Uterus (tissue), 4 donors: ENCODE measurements around the gene GFRA4. TPM values are rescaled to one million over a fixed set of nuclear protein-coding genes. Genes with fewer than 3 reads are reported as not detected.

Experiments used
- DNase-seq, 2 donors: peaks; one replicate each; pipeline ENCODE4 v3.0.0-alpha.2; 2019 to 2020
- H3K27ac ChIP-seq, 2 donors: fragments of 200-600 bp; sonication (generic); 1 replicate in 1 of 2; 2 replicates in 1 of 2; pipeline ENCODE4 v1.5.1; 2016 to 2018
- H3K27me3 ChIP-seq, 2 donors: fragments of 200-600 bp; sonication (generic); one replicate each; pipeline ENCODE4 v1.5.1; 2018 to 2019; ENCODE audit warnings: control low read depth in 1 of 2
- H3K36me3 ChIP-seq, 2 donors: fragments of 200-600 bp; sonication (generic); one replicate each; pipeline ENCODE4 v1.5.1; 2019; ENCODE audit warnings: control low read depth in 1 of 2
- H3K4me1 ChIP-seq, 2 donors: fragments of 200-600 bp; sonication (generic); one replicate each; pipeline ENCODE4 v1.5.1; 2018 to 2019; ENCODE audit warnings: control low read depth in 1 of 2
- H3K4me3 ChIP-seq, 2 donors: fragments of 200-600 bp; sonication (generic); 1 replicate in 1 of 2; 2 replicates in 1 of 2; pipeline ENCODE4 v1.5.1; 2018 to 2019; ENCODE audit warnings: mild to moderate bottlenecking in 1 of 2
- H3K9me3 ChIP-seq, 2 donors: fragments of 200-600 bp; sonication (generic); one replicate each; pipeline ENCODE4 v1.5.1; 2019; ENCODE audit warnings: control low read depth in 1 of 2
- CTCF ChIP-seq, 4 experiments: fragments of 200-600 bp in 2 of 4; fragments of 450-650 bp in 2 of 4; sonication (generic) in 2 of 4; IDR thresholded peaks; one replicate each; pipeline ENCODE4 v1.5.1; 2016 to 2019; ENCODE audit warnings: antibody characterized with exemption in 4 of 4, mild to moderate bottlenecking in 2 of 4, moderate library complexity in 1 of 4
- POLR2A ChIP-seq, 2 donors: fragments of 450-650 bp; IDR thresholded peaks; one replicate each; pipeline ENCODE4 v1.6.1; 2016; ENCODE audit warnings: antibody characterized with exemption in 2 of 2, mild to moderate bottlenecking in 1 of 2, moderate library complexity in 1 of 2
- intact Hi-C: fragments of 100-400 bp; cut with DNase I; formaldehyde crosslinking; loops from one replicate; pipeline ENCODE4 v1.15.1; 2023; ENCODE audit warnings: low total_unique reads
- total RNA-seq, 4 donors: library from RNA; depleted of rRNA in 3 of 4; stranded (reverse); fragments of >200 nt in 3 of 4; gene quantifications; one replicate each; pipeline versions ENCODE4 v1.1.0 to v1.2.4, GENCODE V29; 2014 to 2023
- donor health status: DM: yes; HTN: yes; CAD: no.

Gene GFRA4
- total RNA-seq, 4 donors from 2014 or later = not detected

- Histone ChIP-seq H3K4me1 (no peaks in the 10 kb centered on the region), H3K9me3 (no peaks in the 10 kb centered on the region), H3K27me3 (no peaks in the 10 kb centered on the region), H3K4me3 (no peak overlapping the region), H3K36me3 (no peaks in the 10 kb centered on the region), H3K27ac (no peak overlapping the region)
- TF ChIP-seq CTCF (IDR thresholded peaks at IDR 0.05) (no peak), POLR2A (IDR thresholded peaks at IDR 0.05) (no peak)
- intact Hi-C loops = loop anchor here (2.0 kb wide), 1 partner anchor 33 kb away; no protein-coding TSS in a partner anchor
- DNase-seq = no peak
These were observed 46.8 kb upstream of the GFRA4 start for GRCh38 chr20:3710011-3710466.

- DNase-seq = no peak
- intact Hi-C loops = no loop called here
- Histone ChIP-seq H3K9me3 (no peaks in the 10 kb centered on the region), H3K27ac (no peak overlapping the region), H3K27me3 (no peaks in the 10 kb centered on the region), H3K4me3 (no peak overlapping the region), H3K4me1 (no peaks in the 10 kb centered on the region), H3K36me3 (no peaks in the 10 kb centered on the region)
- no peak for TF ChIP-seq POLR2A (IDR thresholded peaks at IDR 0.05)
- no peak for TF ChIP-seq CTCF (IDR thresholded peaks at IDR 0.05)
These were observed 44.3 kb upstream of the GFRA4 start for GRCh38 chr20:3707508-3707899.

- Histone ChIP-seq H3K27me3 (no peaks in the 10 kb centered on the region), H3K4me3 (no peak overlapping the region), H3K4me1 (no peaks in the 10 kb centered on the region), H3K9me3 (no peaks in the 10 kb centered on the region), H3K27ac (no peak overlapping the region), H3K36me3 (no peaks in the 10 kb centered on the region)
- intact Hi-C loops = no loop called here
- TF ChIP-seq POLR2A (IDR thresholded peaks at IDR 0.05) (no peak), CTCF (IDR thresholded peaks at IDR 0.05) (no peak)
- no peak for DNase-seq
These were observed 43.7 kb upstream of the GFRA4 start for GRCh38 chr20:3706774-3707507.

GRCh38 chr20:3705970-3706739, 43.0 kb upstream of the GFRA4 start:
- intact Hi-C loops = no loop called here
- H3K36me3 ChIP-seq = no peaks in the 10 kb centered on the region
- TF ChIP-seq POLR2A (IDR thresholded peaks at IDR 0.05) = no peak
- TF ChIP-seq CTCF (IDR thresholded peaks at IDR 0.05) = no peak
- no peak overlapping the region for H3K4me3 ChIP-seq
- no peaks in the 10 kb centered on the region for H3K9me3 ChIP-seq
- H3K4me1 ChIP-seq = no peaks in the 10 kb centered on the region
- no peaks in the 10 kb centered on the region for H3K27me3 ChIP-seq
- DNase-seq = no peak
- H3K27ac ChIP-seq = no peak overlapping the region

GRCh38 chr20:3705491-3705969, 42.3 kb upstream of the GFRA4 start:
- Histone ChIP-seq H3K27ac (no peak overlapping the region), H3K36me3 (no peaks in the 10 kb centered on the region), H3K9me3 (no peaks in the 10 kb centered on the region), H3K4me3 (no peak overlapping the region), H3K4me1 (no peaks in the 10 kb centered on the region), H3K27me3 (no peaks in the 10 kb centered on the region)
- DNase-seq = no peak
- TF ChIP-seq CTCF (IDR thresholded peaks at IDR 0.05) (no peak), POLR2A (IDR thresholded peaks at IDR 0.05) (no peak)
- intact Hi-C loops = no loop called here
